IMR-90 (cell line): ENCODE results near the gene SNRNP27. TPM values are rescaled to one million over a fixed set of nuclear protein-coding genes. Genes with fewer than 3 reads are reported as not detected.

Source experiments
- ATAC-seq: fragments of 200-7000 bp; cut with Tn5 transposase; 2 replicates; pipeline ENCODE4 v1.9.1; 2020; ENCODE audit warnings: low read depth, mild to moderate bottlenecking, moderate library complexity
- BruUV-seq: library from RNA; stranded (reverse); fragments of 400-500 nt; replicated peaks from 2 replicates; lab custom pipeline; 2021; lab: Mats Ljungman, UMichigan
- CTCF ChIA-PET: fragments of 300-600 bp; formaldehyde crosslinking; extraction: SDS; loops from one replicate; lab custom pipeline; 2021; ENCODE audit warnings: antibody characterized with exemption; lab: Yijun Ruan, JAX
- POLR2A ChIA-PET: fragments of 300-600 bp; sonication (Branson Sonifier 250); formaldehyde crosslinking; loops from one replicate; lab custom pipeline; 2022; ENCODE audit warnings: antibody characterized with exemption; ENCODE audit not compliant: unreplicated experiment; lab: Charles Lee
- DNase-seq: peaks from one replicate; pipeline ENCODE4 v3.0.0; 2013
- H2AFZ ChIP-seq: replicated peaks from 2 replicates; pipeline ENCODE3; 2013; ENCODE audit warnings: low read length, mild to moderate bottlenecking; ENCODE audit not compliant: poor library complexity
- H2AK5ac ChIP-seq: 2 replicates; pipeline ENCODE4 v1.6.1; 2013; ENCODE audit warnings: low read depth, low read length, inconsistent platforms
- H2AK9ac ChIP-seq: replicated peaks from 2 replicates; pipeline ENCODE3; 2013; ENCODE audit warnings: mild to moderate bottlenecking, low read depth, low read length, moderate library complexity; ENCODE audit not compliant: poor library complexity
- H2BK120ac ChIP-seq: 2 replicates; pipeline ENCODE4 v1.6.1; 2013; ENCODE audit warnings: low read depth, low read length, inconsistent platforms
- H2BK15ac ChIP-seq: 3 replicates; pipeline ENCODE4 v1.6.1; 2013; ENCODE audit warnings: low read depth, low read length, inconsistent platforms
- H2BK20ac ChIP-seq: 2 replicates; pipeline ENCODE4 v1.6.1; 2013; ENCODE audit warnings: low read depth, mild to moderate bottlenecking, inconsistent platforms, low read length, moderate library complexity
- H2BK5ac ChIP-seq: 2 replicates; pipeline ENCODE4 v1.6.1; 2013; ENCODE audit warnings: mild to moderate bottlenecking, low read depth, low read length, inconsistent platforms; ENCODE audit not compliant: poor library complexity, severe bottlenecking
- H3K14ac ChIP-seq: replicated peaks from 2 replicates; pipeline ENCODE4 v1.6.1; 2013; ENCODE audit warnings: low read depth, low read length, inconsistent platforms
- H3K18ac ChIP-seq: 2 replicates; pipeline ENCODE4 v1.6.1; 2013; ENCODE audit warnings: low read depth, low read length, control low read depth
- H3K23ac ChIP-seq: 2 replicates; pipeline ENCODE4 v1.6.1; 2013; ENCODE audit warnings: low read depth, low read length, inconsistent platforms
- H3K27ac ChIP-seq: 2 replicates; pipeline ENCODE4 v1.5.1; 2013; ENCODE audit warnings: mild to moderate bottlenecking, control low read depth, low read length; ENCODE audit not compliant: insufficient read depth
- H3K27me3 ChIP-seq: 2 replicates; pipeline ENCODE4 v1.6.1; 2013; ENCODE audit warnings: low read length; ENCODE audit not compliant: control insufficient read depth, insufficient read depth
- H3K36me3 ChIP-seq: 2 replicates; pipeline ENCODE4 v1.6.1; 2013; ENCODE audit warnings: low read length, mixed read lengths; ENCODE audit not compliant: control insufficient read depth, insufficient read depth
- H3K4ac ChIP-seq: 2 replicates; pipeline ENCODE4 v1.6.1; 2013; ENCODE audit warnings: low read depth, low read length, inconsistent platforms
- H3K4me1 ChIP-seq: 2 replicates; pipeline ENCODE4 v1.6.1; 2013; ENCODE audit warnings: low read length, mixed read lengths; ENCODE audit not compliant: control insufficient read depth, insufficient read depth
- H3K4me2 ChIP-seq: 2 replicates; pipeline ENCODE4 v1.6.1; 2013; ENCODE audit warnings: low read depth, mild to moderate bottlenecking, control low read depth, low read length, moderate library complexity
- H3K4me3 ChIP-seq: 2 replicates; pipeline ENCODE4 v1.5.1; 2013; ENCODE audit warnings: low read depth, mild to moderate bottlenecking, control low read depth, low read length, moderate library complexity; ENCODE audit not compliant: insufficient read depth
- H3K56ac ChIP-seq: 2 replicates; pipeline ENCODE4 v1.6.1; 2013; ENCODE audit warnings: low read length, inconsistent platforms; ENCODE audit not compliant: insufficient read depth; ENCODE audit errors: extremely low read depth
- H3K79me1 ChIP-seq, 2 experiments: 2 replicates each; pipeline ENCODE4 v1.6.1; 2013; ENCODE audit warnings: low read length in 2 of 2, inconsistent platforms in 1 of 2, low read depth in 1 of 2
- H3K9ac ChIP-seq: 2 replicates; pipeline ENCODE4 v1.6.1; 2013; ENCODE audit warnings: low read depth, low read length, control low read depth
- H3K9me1 ChIP-seq: 2 replicates; pipeline ENCODE4 v1.6.1; 2013; ENCODE audit warnings: low read length, inconsistent platforms; ENCODE audit not compliant: insufficient read depth
- H3K9me3 ChIP-seq: 2 replicates; pipeline ENCODE4 v1.6.1; 2013; ENCODE audit warnings: low read length; ENCODE audit not compliant: control insufficient read depth, insufficient read depth
- H4K20me1 ChIP-seq: 2 replicates; pipeline ENCODE4 v1.6.1; 2013; ENCODE audit warnings: low read length, inconsistent platforms; ENCODE audit not compliant: insufficient read depth
- H4K5ac ChIP-seq: 2 replicates; pipeline ENCODE4 v1.6.1; 2013; ENCODE audit warnings: mild to moderate bottlenecking, low read depth, low read length, control low read depth
- H4K8ac ChIP-seq, 2 experiments: 2 replicates each; pipeline ENCODE4 v1.6.1; 2013; ENCODE audit warnings: low read depth in 2 of 2, low read length in 2 of 2, control low read depth in 1 of 2, inconsistent platforms in 1 of 2
- H4K91ac ChIP-seq: 2 replicates; pipeline ENCODE4 v1.6.1; 2013; ENCODE audit warnings: low read depth, low read length, inconsistent platforms; ENCODE audit not compliant: insufficient read depth
- CHD1 ChIP-seq: IDR thresholded peaks from 2 replicates; pipeline ENCODE4 v1.6.1; 2012; ENCODE audit warnings: low read depth, low read length, improper control_type of control experiment
- FOS ChIP-seq: fragments of 150-350 bp; IDR thresholded peaks from 2 replicates; pipeline ENCODE4 v1.6.1; 2016; ENCODE audit warnings: low read depth, low read length
- MAZ ChIP-seq: IDR thresholded peaks from 2 replicates; pipeline ENCODE4 v1.6.1; 2012; ENCODE audit warnings: low read depth, mild to moderate bottlenecking, low read length, improper control_type of control experiment, moderate library complexity, borderline replicate concordance
- MXI1 ChIP-seq: IDR thresholded peaks from 2 replicates; pipeline ENCODE4 v1.6.1; 2012; ENCODE audit warnings: low read depth, mild to moderate bottlenecking, low read length, moderate library complexity, borderline replicate concordance
- POLR2A ChIP-seq: IDR thresholded peaks from 2 replicates; pipeline ENCODE4 v1.6.1; 2012; ENCODE audit warnings: mild to moderate bottlenecking, low read depth, low read length
- RAD21 ChIP-seq: IDR thresholded peaks from 2 replicates; pipeline ENCODE4 v1.6.1; 2012; ENCODE audit warnings: low read length, improper control_type of control experiment
- RFX5 ChIP-seq: IDR thresholded peaks from 2 replicates; pipeline ENCODE4 v1.8.0; 2012; ENCODE audit warnings: low read depth, mild to moderate bottlenecking, low read length, moderate library complexity
- WGBS, 2 experiments: methylation state at CpG; one replicate each; pipeline versions ENCODE4 v1.1.5 to v1.1.7; 2013; ENCODE audit warnings: missing lambda C conversion rate in 2 of 2; ENCODE audit not compliant: insufficient read length in 1 of 2; ENCODE audit errors: extremely low coverage in 2 of 2; 5-methylcytosine and 5-hydroxymethylcytosine counted together
- dilution Hi-C: fragments of 300-500 bp; cut with HindIII; formaldehyde crosslinking; loops from one replicate; pipeline ENCODE4 v1.14.3; 2018; ENCODE audit warnings: low sequenced_read_pairs; ENCODE audit not compliant: unreplicated experiment
- in situ Hi-C: fragments of 300-500 bp; cut with MboI; formaldehyde crosslinking; loops from 3 replicates; pipeline ENCODE4 v1.14.3; 2019; ENCODE audit warnings: low sequenced_read_pairs, inconsistent platforms, mixed read lengths
- intact Hi-C: fragments of 100-400 bp; cut with micrococcal nuclease; formaldehyde crosslinking; loops from 2 replicates; pipeline ENCODE4 v1.10.0; 2022
- polyA plus RNA-seq, 3 experiments: library from polyadenylated mRNA; depleted of rRNA; stranded (reverse); fragments of >200 nt; gene quantifications; 2 replicates each; pipeline ENCODE4 v1.2.3, GENCODE V29; 2012; ENCODE audit warnings: low replicate concordance in 1 of 3
- total RNA-seq: library from RNA; depleted of rRNA; stranded (reverse); fragments of >200 nt; gene quantifications from 2 replicates; pipeline ENCODE4 v1.2.3, GENCODE V29; 2012
- TF ChIP-seq, protein P1 (sequence below): conservative IDR thresholded peaks from 2 replicates; pipeline ENCODE4 v1.5.1; 2012; ENCODE audit warnings: mild to moderate bottlenecking, low read depth, low read length, improper control_type of control experiment
- TF ChIP-seq, protein P2 (sequence below): fragments of 150-350 bp; IDR thresholded peaks from 2 replicates; pipeline ENCODE4 v1.6.1; 2017; ENCODE audit warnings: mild to moderate bottlenecking, antibody characterized with exemption, low read length, low read depth

SNRNP27 gene
- total and polyA plus RNA-seq, 2 of the 4 experiments (the other 2 are of a cell fraction) = 8.8 to 48.3 TPM

DNA sequence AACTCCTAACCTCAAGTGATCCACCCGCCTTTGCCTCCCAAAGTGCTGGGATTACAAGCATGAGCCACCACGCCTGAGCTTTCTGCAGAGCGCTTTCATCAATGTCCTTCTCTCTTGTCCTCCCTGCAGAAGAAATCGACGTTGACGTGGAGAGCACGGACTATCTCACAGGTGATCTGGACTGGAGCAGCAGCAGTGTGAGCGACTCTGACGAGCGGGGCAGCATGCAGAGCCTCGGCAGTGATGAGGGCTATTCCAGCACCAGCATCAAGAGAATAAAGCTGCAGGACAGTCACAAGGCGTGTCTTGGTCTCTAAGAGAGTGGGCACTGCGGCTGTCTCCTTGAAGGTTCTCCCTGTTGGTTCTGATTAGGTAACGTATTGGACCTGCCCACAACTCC is 44.2 kb downstream of the SNRNP27 start:
- in situ Hi-C loops = no loop called here
- H3K23ac ChIP-seq = no peak overlapping the region
- 100% methylated on average over 6 of the region's 14 CpGs; no CpG with 5 or more reads in 1 of the 2 experiments for WGBS, 2 experiments

More for the DNA sequence above, 44.2 kb downstream of the SNRNP27 start:
- Histone ChIP-seq H3K27ac (no peak overlapping the region), H3K27me3 (no peaks in the 10 kb centered on the region), H3K9me3 (no peaks in the 10 kb centered on the region), H3K4me3 (no peak overlapping the region), H2BK120ac (no peak overlapping the region), H3K9ac (no peak overlapping the region), H2AK5ac (no peak overlapping the region), H3K18ac (no peak overlapping the region), H2BK5ac (no peak overlapping the region), H3K79me1 (peaks cover 10 to 13% of the 10 kb centered on the region in 2 experiments), H2BK20ac (no peak overlapping the region), H2AFZ (no peak overlapping the region), H3K36me3 (peaks cover 31% of the 10 kb centered on the region), H3K4me2 (no peak overlapping the region), H4K91ac (no peak overlapping the region), H4K5ac (no peak overlapping the region), H3K4ac (no peak overlapping the region), H4K20me1 (no peaks in the 10 kb centered on the region), H2BK15ac (no peak overlapping the region), H3K4me1 (peaks cover 9% of the 10 kb centered on the region), H4K8ac (no peak overlapping the region), H3K9me1 (peaks cover 12% of the 10 kb centered on the region), H2AK9ac (no peak overlapping the region), H3K56ac (no peak overlapping the region), H3K14ac (no peak overlapping the region)
- no TSS peak for BruUV-seq
- intact Hi-C loops = no loop called here
- no peak for TF ChIP-seq MAZ
- no peak for TF ChIP-seq MXI1
- TF ChIP-seq, protein P1, sequence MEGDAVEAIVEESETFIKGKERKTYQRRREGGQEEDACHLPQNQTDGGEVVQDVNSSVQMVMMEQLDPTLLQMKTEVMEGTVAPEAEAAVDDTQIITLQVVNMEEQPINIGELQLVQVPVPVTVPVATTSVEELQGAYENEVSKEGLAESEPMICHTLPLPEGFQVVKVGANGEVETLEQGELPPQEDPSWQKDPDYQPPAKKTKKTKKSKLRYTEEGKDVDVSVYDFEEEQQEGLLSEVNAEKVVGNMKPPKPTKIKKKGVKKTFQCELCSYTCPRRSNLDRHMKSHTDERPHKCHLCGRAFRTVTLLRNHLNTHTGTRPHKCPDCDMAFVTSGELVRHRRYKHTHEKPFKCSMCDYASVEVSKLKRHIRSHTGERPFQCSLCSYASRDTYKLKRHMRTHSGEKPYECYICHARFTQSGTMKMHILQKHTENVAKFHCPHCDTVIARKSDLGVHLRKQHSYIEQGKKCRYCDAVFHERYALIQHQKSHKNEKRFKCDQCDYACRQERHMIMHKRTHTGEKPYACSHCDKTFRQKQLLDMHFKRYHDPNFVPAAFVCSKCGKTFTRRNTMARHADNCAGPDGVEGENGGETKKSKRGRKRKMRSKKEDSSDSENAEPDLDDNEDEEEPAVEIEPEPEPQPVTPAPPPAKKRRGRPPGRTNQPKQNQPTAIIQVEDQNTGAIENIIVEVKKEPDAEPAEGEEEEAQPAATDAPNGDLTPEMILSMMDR = no peak
- no peak for TF ChIP-seq RFX5
- TF ChIP-seq POLR2A = no peak
- TF ChIP-seq FOS = no peak
- TF ChIP-seq, protein P2, sequence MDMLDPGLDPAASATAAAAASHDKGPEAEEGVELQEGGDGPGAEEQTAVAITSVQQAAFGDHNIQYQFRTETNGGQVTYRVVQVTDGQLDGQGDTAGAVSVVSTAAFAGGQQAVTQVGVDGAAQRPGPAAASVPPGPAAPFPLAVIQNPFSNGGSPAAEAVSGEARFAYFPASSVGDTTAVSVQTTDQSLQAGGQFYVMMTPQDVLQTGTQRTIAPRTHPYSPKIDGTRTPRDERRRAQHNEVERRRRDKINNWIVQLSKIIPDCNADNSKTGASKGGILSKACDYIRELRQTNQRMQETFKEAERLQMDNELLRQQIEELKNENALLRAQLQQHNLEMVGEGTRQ = no peak
- no peak for TF ChIP-seq RAD21
- TF ChIP-seq CHD1 = no peak
- DNase-seq (no peak), ATAC-seq (no peak)
- ChIA-PET CTCF (no interaction called here), POLR2A (no interaction called here)
- dilution Hi-C loops = no loop called here
